PC-3 (cell line): ENCODE results near the gene OR6T1.

Experiments used
- CTCF ChIP-seq: fragments of 300-600 bp; sonication (generic); conservative IDR thresholded peaks from 2 replicates; pipeline ENCODE4 v1.5.1; 2017; ENCODE audit warnings: antibody characterized with exemption, low read depth, mild to moderate bottlenecking, low read length
- EZH2 ChIP-seq: fragments of 300-600 bp; sonication (generic); IDR thresholded peaks from one replicate; pipeline ENCODE4 v1.6.1; 2017; ENCODE audit warnings: antibody characterized with exemption, mild to moderate bottlenecking, low read length; ENCODE audit not compliant: unreplicated experiment
- EZH2phosphoT487 ChIP-seq: fragments of 300-600 bp; sonication (generic); IDR thresholded peaks from 2 replicates; pipeline ENCODE4 v1.6.1; 2018; ENCODE audit warnings: mild to moderate bottlenecking, antibody characterized with exemption, low read length, borderline replicate concordance

DNA sequence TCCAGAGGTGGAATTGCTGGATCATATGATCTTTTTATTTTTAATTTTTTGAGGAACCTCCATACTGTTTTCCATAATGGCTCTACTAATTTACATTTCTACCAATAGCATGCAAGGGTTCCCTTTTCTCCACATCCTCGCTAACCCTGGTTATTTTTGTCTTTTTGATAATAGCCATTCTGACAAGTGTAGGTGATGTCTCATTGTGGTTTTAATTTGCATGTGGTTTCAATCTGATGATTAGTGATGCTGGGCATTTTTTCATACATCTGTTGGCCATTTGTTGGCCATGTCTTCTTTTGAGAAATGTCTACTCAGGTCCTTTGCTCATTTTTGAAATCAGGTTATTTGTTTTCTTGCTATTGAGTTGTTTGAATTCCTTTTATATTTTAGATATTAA, 19.6 kb downstream of the OR6T1 start:
- TF ChIP-seq CTCF (no peak), EZH2 (no peak), EZH2phosphoT487 (no peak)
